CD14-positive monocyte (primary cell): Measurements from ENCODE around the gene TXNRD1. TPM values are rescaled to one million over a fixed set of nuclear protein-coding genes. Genes with fewer than 3 reads are reported as not detected.

Experiments
- DNase-seq, 3 donors: peaks; one replicate each; pipeline ENCODE4 v3.0.0-alpha.2; 2011 to 2022
- H2AFZ ChIP-seq: 2 replicates; pipeline ENCODE4 v1.6.0; 2012; ENCODE audit warnings: mild to moderate bottlenecking, low read depth, low read length, inconsistent platforms; ENCODE audit not compliant: insufficient read depth, poor library complexity, severe bottlenecking
- H3K27ac ChIP-seq, 2 donors: 1 replicate in 1 of 2; 2 replicates in 1 of 2; pipeline ENCODE4 v1.5.1; 2012 to 2013; ENCODE audit warnings: low read length in 2 of 2, control low read depth in 1 of 2, inconsistent platforms in 1 of 2, low read depth in 1 of 2, mild to moderate bottlenecking in 1 of 2
- H3K27me3 ChIP-seq, 2 donors: one replicate each; pipeline versions ENCODE4 v1.6.0 to v1.6.1; 2011 to 2013; ENCODE audit warnings: low read length in 2 of 2; ENCODE audit not compliant: control insufficient read depth in 2 of 2, insufficient read depth in 2 of 2
- H3K36me3 ChIP-seq, 2 donors: replicated peaks in 1 of 2; 1 replicate in 1 of 2; 2 replicates in 1 of 2; pipeline versions ENCODE4 v1.5.1 to v1.6.1; 2012 to 2013; ENCODE audit warnings: low read length in 2 of 2, control low read depth in 1 of 2, inconsistent platforms in 1 of 2, mild to moderate bottlenecking in 1 of 2; ENCODE audit not compliant: insufficient read depth in 2 of 2, control insufficient read depth in 1 of 2
- H3K4me1 ChIP-seq, 2 donors: 1 replicate in 1 of 2; 2 replicates in 1 of 2; pipeline versions ENCODE4 v1.5.1 to v1.6.1; 2012 to 2013; ENCODE audit warnings: low read length in 2 of 2, control low read depth in 1 of 2, inconsistent platforms in 1 of 2, mild to moderate bottlenecking in 1 of 2, moderate library complexity in 1 of 2; ENCODE audit not compliant: insufficient read depth in 2 of 2, control insufficient read depth in 1 of 2
- H3K4me2 ChIP-seq: replicated peaks from 2 replicates; pipeline ENCODE3; 2012; ENCODE audit warnings: low read length, moderate library complexity, mild to moderate bottlenecking; ENCODE audit not compliant: poor library complexity, severe bottlenecking; ENCODE audit errors: extremely low read depth
- H3K4me3 ChIP-seq, 3 experiments: fragments of 200-600 bp in 1 of 3; sonication (generic) in 1 of 3; replicated peaks in 1 of 3; 1 replicate in 2 of 3; 2 replicates in 1 of 3; pipeline ENCODE4 v1.5.1; 2011 to 2013; ENCODE audit warnings: low read length in 3 of 3, mild to moderate bottlenecking in 3 of 3, control low read depth in 2 of 3, low read depth in 2 of 3, inconsistent platforms in 1 of 3, moderate library complexity in 1 of 3
- H3K79me2 ChIP-seq: 2 replicates; pipeline ENCODE4 v1.6.0; 2012; ENCODE audit warnings: mild to moderate bottlenecking, control low read depth, inconsistent platforms, low read length, moderate library complexity; ENCODE audit not compliant: insufficient read depth
- H3K9ac ChIP-seq: 2 replicates; pipeline ENCODE4 v1.6.0; 2017; ENCODE audit warnings: low read length, mild to moderate bottlenecking; ENCODE audit not compliant: insufficient read depth, poor library complexity, severe bottlenecking
- H3K9me3 ChIP-seq, 2 donors: replicated peaks in 1 of 2; 1 replicate in 1 of 2; 2 replicates in 1 of 2; pipeline versions ENCODE4 v1.5.1 to v1.6.1; 2012 to 2013; ENCODE audit warnings: low read length in 2 of 2, control low read depth in 1 of 2; ENCODE audit not compliant: control insufficient read depth in 1 of 2, insufficient read depth in 1 of 2
- H4K20me1 ChIP-seq: 2 replicates; pipeline ENCODE4 v1.6.0; 2012; ENCODE audit warnings: mild to moderate bottlenecking, low read length, control low read depth, moderate library complexity; ENCODE audit not compliant: insufficient read depth
- H3K27ac Mint-ChIP-seq, 7 donors: one replicate each; pipeline ENCODE4 v1.8.0; 2020; ENCODE audit warnings: mild to moderate bottlenecking in 7 of 7, mixed read lengths in 7 of 7, moderate library complexity in 6 of 7, inconsistent platforms in 2 of 7
- H3K27me3 Mint-ChIP-seq, 3 donors: one replicate each; pipeline ENCODE4 v1.8.0; 2021 to 2022; ENCODE audit warnings: low read depth in 3 of 3, mild to moderate bottlenecking in 3 of 3, mixed read lengths in 3 of 3, moderate library complexity in 3 of 3, inconsistent platforms in 1 of 3
- H3K36me3 Mint-ChIP-seq, 2 donors: one replicate each; pipeline ENCODE4 v1.8.0; 2020; ENCODE audit warnings: mixed read lengths in 2 of 2, inconsistent platforms in 1 of 2, mild to moderate bottlenecking in 1 of 2
- H3K4me1 Mint-ChIP-seq: one replicate; pipeline ENCODE4 v1.8.0; 2020; ENCODE audit warnings: mild to moderate bottlenecking, mixed read lengths
- H3K4me3 Mint-ChIP-seq, 2 donors: one replicate each; pipeline ENCODE4 v1.8.0; 2020; ENCODE audit warnings: mild to moderate bottlenecking in 2 of 2, mixed read lengths in 2 of 2, moderate library complexity in 1 of 2
- H3K9me3 Mint-ChIP-seq, 7 donors: one replicate each; pipeline ENCODE4 v1.8.0; 2020 to 2022; ENCODE audit warnings: mixed read lengths in 7 of 7, mild to moderate bottlenecking in 6 of 7, moderate library complexity in 6 of 7, inconsistent platforms in 2 of 7
- CTCF ChIP-seq: fragments of 200-600 bp; IDR thresholded peaks from one replicate; pipeline ENCODE4 v1.8.0; 2022; ENCODE audit warnings: antibody characterized with exemption, mild to moderate bottlenecking
- WGBS: methylation state at CpG from one replicate; pipeline ENCODE4 v1.1.5; 2013; ENCODE audit warnings: missing lambda C conversion rate; ENCODE audit not compliant: insufficient coverage; 5-methylcytosine and 5-hydroxymethylcytosine counted together
- intact Hi-C, 2 donors: fragments of 100-400 bp; cut with micrococcal nuclease; formaldehyde crosslinking; loops; one replicate each; pipeline versions ENCODE4 v1.15.0 to v1.15.1; 2023
- polyA plus RNA-seq, 3 donors: library from polyadenylated mRNA; depleted of rRNA in 1 of 3; unstranded in 2 of 3; stranded (reverse) in 1 of 3; fragments of 300-500 nt in 2 of 3; fragments of >200 nt in 1 of 3; fragmentation: Illumina TruSeq in 2 of 3; gene quantifications; 1 replicate in 2 of 3; 2 replicates in 1 of 3; pipeline ENCODE4 v1.2.3, GENCODE V29; 2012 to 2021

Gene TXNRD1
- polyA plus RNA-seq, 3 donors: 26.9 to 46.1 (median 29.2) TPM

GRCh38 chr12:104372061-104372720 is 156.6 kb downstream of the TXNRD1 start:
- no peak overlapping the region for H3K4me2 ChIP-seq
- H3K79me2 ChIP-seq: no peaks in the 10 kb centered on the region
- intact Hi-C loops: no loop called here
- peaks cover 0 to 3% of the 10 kb centered on the region in 2 donors for H3K36me3 Mint-ChIP-seq
- no peak for TF ChIP-seq CTCF
- peaks cover 13% of the 10 kb centered on the region for H3K4me1 Mint-ChIP-seq
- H3K27me3 ChIP-seq: no peaks in the 10 kb centered on the region
- peak; percentile 12 to 33 (median 25) for DNase-seq
- no peak overlapping the region for H3K27ac ChIP-seq
- H3K9ac ChIP-seq: no peak overlapping the region
- no peak overlapping the region for H3K27ac Mint-ChIP-seq
- H4K20me1 ChIP-seq: no peaks in the 10 kb centered on the region
- H3K4me1 ChIP-seq: peaks cover 10 to 12% of the 10 kb centered on the region in 2 donors
- 8% methylated on average over 10 of the region's 12 CpGs for WGBS
- H3K9me3 Mint-ChIP-seq: peaks cover 0 to 13% (median 10%) of the 10 kb centered on the region in 7 donors
- peak overlapping the region in 1 of 2 donors; percentile 58 for H3K4me3 Mint-ChIP-seq
- H3K9me3 ChIP-seq: peaks cover 4 to 9% of the 10 kb centered on the region in 2 donors
- H3K4me3 ChIP-seq: no peak overlapping the region
- H3K27me3 Mint-ChIP-seq: peaks cover 0 to 6% (median 3%) of the 10 kb centered on the region in 3 donors
- no peaks in the 10 kb centered on the region for H3K36me3 ChIP-seq
- H2AFZ ChIP-seq: peak overlapping the region; percentile 7

GRCh38 chr12:104372721-104373335 is 157.2 kb downstream of the TXNRD1 start:
- Histone ChIP-seq H3K9ac (no peak overlapping the region), H3K4me2 (no peak overlapping the region), H4K20me1 (no peaks in the 10 kb centered on the region), H3K36me3 (no peaks in the 10 kb centered on the region), H3K4me1 (peaks cover 10 to 12% of the 10 kb centered on the region in 2 donors), H3K79me2 (no peaks in the 10 kb centered on the region), H3K4me3 (no peak overlapping the region), H3K27ac (no peak overlapping the region), H2AFZ (peak overlapping the region; percentile 7), H3K9me3 (peaks cover 4 to 9% of the 10 kb centered on the region in 2 donors), H3K27me3 (no peaks in the 10 kb centered on the region)
- DNase-seq: no peak
- peaks cover 0 to 13% (median 10%) of the 10 kb centered on the region in 7 donors for H3K9me3 Mint-ChIP-seq
- no peak overlapping the region for H3K4me3 Mint-ChIP-seq
- H3K27me3 Mint-ChIP-seq: peaks cover 0 to 7% (median 3%) of the 10 kb centered on the region in 3 donors
- intact Hi-C loops: no loop called here
- H3K27ac Mint-ChIP-seq: no peak overlapping the region
- peaks cover 13% of the 10 kb centered on the region for H3K4me1 Mint-ChIP-seq
- TF ChIP-seq CTCF: no peak
- WGBS: 87% methylated on average over 6 of the region's 10 CpGs
- peaks cover 0 to 3% of the 10 kb centered on the region in 2 donors for H3K36me3 Mint-ChIP-seq
